ENCODE results near the gene INSM2. TPM values are rescaled to one million over a fixed set of nuclear protein-coding genes. Genes with fewer than 3 reads are reported as not detected.
A peak's percentile ranks its signal among the peaks of the same experiment; 100 is the strongest.

The INSM2 gene
- total RNA-seq, 1 experiment from 2014 or later, result not detected

DNA sequence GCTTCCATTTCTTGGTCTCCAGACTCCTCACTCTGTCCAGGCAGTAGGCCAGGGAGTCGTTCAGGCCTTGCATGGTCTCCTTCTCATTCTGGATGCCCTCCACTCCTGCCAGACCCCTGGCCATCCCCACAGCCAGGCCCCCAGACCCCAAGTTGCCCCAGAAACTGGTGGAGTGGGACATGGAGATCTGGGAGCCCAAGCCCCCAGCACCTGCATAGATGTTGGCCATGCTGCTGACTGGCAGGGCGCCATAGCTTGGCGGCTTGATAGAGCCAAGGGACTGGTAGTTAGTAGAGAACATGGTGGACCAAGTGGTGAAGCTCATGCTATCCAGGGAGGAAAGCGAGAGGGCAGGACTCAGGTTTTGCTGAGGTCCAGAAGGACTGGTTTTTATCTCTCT, 21.2 kb upstream of the INSM2 start:
- H3K27ac ChIP-seq (ENCODE audit: low read depth, low read length, poor library complexity, severe bottlenecking), result no peak overlapping the region
- no peak for DNase-seq (ENCODE audit: low spot score)
- H3K4me1 ChIP-seq (ENCODE audit: insufficient read depth, low read length, poor library complexity, severe bottlenecking), result no peaks in the 10 kb centered on the region
- intact Hi-C loops (cut with micrococcal nuclease; ENCODE audit: unreplicated experiment), result no loop called here
- no peaks in the 10 kb centered on the region for H3K9me3 ChIP-seq (ENCODE audit: low read depth, low read length, poor library complexity, severe bottlenecking)
- H3K36me3 ChIP-seq (ENCODE audit: insufficient read depth, low read length, poor library complexity, severe bottlenecking), result no peaks in the 10 kb centered on the region
- no peaks in the 10 kb centered on the region for H3K27me3 ChIP-seq (replicated peaks; ENCODE audit: insufficient read depth, low read depth, low read length, poor library complexity)
- no TSS peak for BruUV-seq (replicated peaks)
- CTCF ChIA-PET, result no interaction called here
- POLR2A ChIA-PET (ENCODE audit: low non-redundant PET), result no interaction called here
- TF ChIP-seq, protein P1, sequence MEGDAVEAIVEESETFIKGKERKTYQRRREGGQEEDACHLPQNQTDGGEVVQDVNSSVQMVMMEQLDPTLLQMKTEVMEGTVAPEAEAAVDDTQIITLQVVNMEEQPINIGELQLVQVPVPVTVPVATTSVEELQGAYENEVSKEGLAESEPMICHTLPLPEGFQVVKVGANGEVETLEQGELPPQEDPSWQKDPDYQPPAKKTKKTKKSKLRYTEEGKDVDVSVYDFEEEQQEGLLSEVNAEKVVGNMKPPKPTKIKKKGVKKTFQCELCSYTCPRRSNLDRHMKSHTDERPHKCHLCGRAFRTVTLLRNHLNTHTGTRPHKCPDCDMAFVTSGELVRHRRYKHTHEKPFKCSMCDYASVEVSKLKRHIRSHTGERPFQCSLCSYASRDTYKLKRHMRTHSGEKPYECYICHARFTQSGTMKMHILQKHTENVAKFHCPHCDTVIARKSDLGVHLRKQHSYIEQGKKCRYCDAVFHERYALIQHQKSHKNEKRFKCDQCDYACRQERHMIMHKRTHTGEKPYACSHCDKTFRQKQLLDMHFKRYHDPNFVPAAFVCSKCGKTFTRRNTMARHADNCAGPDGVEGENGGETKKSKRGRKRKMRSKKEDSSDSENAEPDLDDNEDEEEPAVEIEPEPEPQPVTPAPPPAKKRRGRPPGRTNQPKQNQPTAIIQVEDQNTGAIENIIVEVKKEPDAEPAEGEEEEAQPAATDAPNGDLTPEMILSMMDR (conservative IDR thresholded peaks at IDR 0.05; ENCODE audit: low read depth, low read length), result no peak
- TF ChIP-seq EZH2 (IDR thresholded peaks at IDR 0.05; ENCODE audit: borderline replicate concordance, low read depth, low read length, poor library complexity, severe bottlenecking), result no peak
- no peak overlapping the region for H3K4me3 ChIP-seq (ENCODE audit: low read depth, low read length, poor library complexity, severe bottlenecking)

DNA sequence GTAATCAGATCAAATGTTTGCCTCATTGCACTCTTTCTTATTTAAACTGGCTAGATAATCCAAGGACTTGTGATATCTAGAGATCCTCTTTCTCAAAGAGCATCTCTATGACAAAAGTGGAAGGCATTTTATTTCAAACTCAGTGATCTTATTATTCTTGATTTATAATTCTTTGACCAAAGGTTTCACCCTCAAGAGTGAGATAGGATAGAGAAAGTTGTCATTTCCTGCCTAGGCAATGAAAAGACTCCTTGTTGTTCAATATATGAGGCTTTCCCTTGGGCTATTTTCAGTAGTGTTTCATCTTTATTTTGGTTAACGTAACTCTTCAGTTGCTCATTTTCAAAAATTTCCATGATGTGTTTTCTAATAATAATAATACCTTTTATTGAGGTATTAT, 18.0 kb upstream of the INSM2 start:
- TF ChIP-seq, protein P1 (conservative IDR thresholded peaks at IDR 0.05; ENCODE audit: low read depth, low read length), result no peak
- TF ChIP-seq EZH2 (IDR thresholded peaks at IDR 0.05; ENCODE audit: borderline replicate concordance, low read depth, low read length, poor library complexity, severe bottlenecking), result no peak
- Histone ChIP-seq H3K9me3 (ENCODE audit: low read depth, low read length, poor library complexity, severe bottlenecking) (no peaks in the 10 kb centered on the region), H3K36me3 (ENCODE audit: insufficient read depth, low read length, poor library complexity, severe bottlenecking) (no peaks in the 10 kb centered on the region), H3K4me3 (ENCODE audit: low read depth, low read length, poor library complexity, severe bottlenecking) (no peak overlapping the region), H3K4me1 (ENCODE audit: insufficient read depth, low read length, poor library complexity, severe bottlenecking) (peaks cover 7% of the 10 kb centered on the region), H3K27ac (ENCODE audit: low read depth, low read length, poor library complexity, severe bottlenecking) (no peak overlapping the region), H3K27me3 (replicated peaks; ENCODE audit: insufficient read depth, low read depth, low read length, poor library complexity) (no peaks in the 10 kb centered on the region)
- ChIA-PET CTCF (no interaction called here), POLR2A (ENCODE audit: low non-redundant PET) (no interaction called here)
- BruUV-seq (replicated peaks), result no TSS peak
- DNase-seq (ENCODE audit: low spot score), result no peak
- intact Hi-C loops (cut with micrococcal nuclease; ENCODE audit: unreplicated experiment), result no loop called here

DNA sequence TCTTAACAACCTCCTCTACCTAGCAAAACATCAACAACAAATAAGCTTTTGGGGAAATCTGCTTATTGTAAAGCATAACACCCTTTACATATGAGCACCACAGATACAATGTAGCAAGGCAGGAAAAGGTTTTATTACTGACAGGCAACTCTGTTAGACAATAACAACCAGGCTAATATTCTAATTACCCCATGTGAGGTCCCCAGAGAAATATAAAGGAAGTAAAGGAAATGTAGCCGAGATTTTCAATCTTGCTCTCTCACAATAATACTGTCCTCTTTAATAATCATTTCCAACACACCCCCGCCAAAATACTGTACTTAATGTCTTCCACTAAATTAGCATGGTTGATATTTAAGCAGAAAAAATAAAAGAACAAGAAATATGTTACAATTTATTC, 14.0 kb upstream of the INSM2 start:
- no TSS peak for BruUV-seq (replicated peaks)
- H3K27me3 ChIP-seq (replicated peaks; ENCODE audit: insufficient read depth, low read depth, low read length, poor library complexity), result no peaks in the 10 kb centered on the region
- H3K27ac ChIP-seq (ENCODE audit: low read depth, low read length, poor library complexity, severe bottlenecking), result no peak overlapping the region
- peaks cover 7% of the 10 kb centered on the region for H3K4me1 ChIP-seq (ENCODE audit: insufficient read depth, low read length, poor library complexity, severe bottlenecking)
- no peaks in the 10 kb centered on the region for H3K9me3 ChIP-seq (ENCODE audit: low read depth, low read length, poor library complexity, severe bottlenecking)
- H3K36me3 ChIP-seq (ENCODE audit: insufficient read depth, low read length, poor library complexity, severe bottlenecking), result no peaks in the 10 kb centered on the region
- DNase-seq (ENCODE audit: low spot score), result peak; percentile 69
- H3K4me3 ChIP-seq (ENCODE audit: low read depth, low read length, poor library complexity, severe bottlenecking), result no peak overlapping the region
- no peak for TF ChIP-seq EZH2 (IDR thresholded peaks at IDR 0.05; ENCODE audit: borderline replicate concordance, low read depth, low read length, poor library complexity, severe bottlenecking)
- TF ChIP-seq, protein P1 (conservative IDR thresholded peaks at IDR 0.05; ENCODE audit: low read depth, low read length), result no peak
- POLR2A ChIA-PET (ENCODE audit: low non-redundant PET), result no interaction called here
- intact Hi-C loops (cut with micrococcal nuclease; ENCODE audit: unreplicated experiment), result no loop called here
- CTCF ChIA-PET, result no interaction called here
